HepG2 (cell line): ENCODE measurements around the gene CSNK1D. TPM values are rescaled to one million over a fixed set of nuclear protein-coding genes. Genes with fewer than 3 reads are reported as not detected.

Source experiments
- ATAC-seq: fragments of 200-7000 bp; cut with Tn5 transposase; 3 replicates; pipeline ENCODE4 v1.9.1; 2020; ENCODE audit warnings: mild to moderate bottlenecking, moderate library complexity
- BruUV-seq: library from RNA; stranded (reverse); fragments of 400-500 nt; replicated peaks from 2 replicates; lab custom pipeline; 2021; lab: Mats Ljungman, UMichigan
- CTCF ChIA-PET: fragments of 300-600 bp; formaldehyde crosslinking; extraction: SDS; loops from one replicate; lab custom pipeline; 2021; ENCODE audit warnings: low total read pairs, inconsistent platforms, low intra/inter-chr PET ratio; lab: Yijun Ruan, JAX
- POLR2A ChIA-PET: fragments of 350-600 bp; sonication (Branson Sonifier 250); formaldehyde crosslinking; loops from one replicate; lab custom pipeline; 2020; ENCODE audit warnings: antibody characterized with exemption, inconsistent platforms; lab: Yijun Ruan, JAX
- DNase-seq: peaks from one replicate; pipeline ENCODE4 v3.0.0-alpha.2; 2015; ENCODE audit warnings: low spot score
- FAIRE-seq: peaks from 3 replicates; lab custom pipeline; 2011; peaks lifted over from hg19 to GRCh38; lab: Jason Lieb, UNC
- H2AFZ ChIP-seq: one replicate; pipeline ENCODE4 v1.6.1; 2011; ENCODE audit warnings: low read length, inconsistent platforms
- H3K27ac ChIP-seq: fragments of 300-600 bp; 3 replicates; pipeline ENCODE4 v1.8.0; 2011; ENCODE audit warnings: mixed run types, mild to moderate bottlenecking, mixed read lengths, low read length, inconsistent platforms; ENCODE audit not compliant: insufficient read depth; ENCODE audit errors: extremely low read length
- H3K27me3 ChIP-seq, 2 experiments: fragments of 200-600 bp in 1 of 2; 2 replicates in 1 of 2; 3 replicates in 1 of 2; pipeline versions ENCODE4 v1.6.0 to v1.8.0; 2011; ENCODE audit warnings: low read length in 2 of 2, mild to moderate bottlenecking in 2 of 2, moderate library complexity in 2 of 2, inconsistent platforms in 1 of 2; ENCODE audit not compliant: insufficient read depth in 2 of 2, control insufficient read depth in 1 of 2
- H3K36me3 ChIP-seq, 2 experiments: fragments of 200-600 bp in 1 of 2; replicated peaks in 1 of 2; 2 replicates in 1 of 2; 3 replicates in 1 of 2; pipeline versions ENCODE4 v1.5.1 to v1.8.0; 2011; ENCODE audit warnings: low read length in 2 of 2, inconsistent platforms in 1 of 2; ENCODE audit not compliant: insufficient read depth in 2 of 2, control insufficient read depth in 1 of 2
- H3K4me1 ChIP-seq: 2 replicates; pipeline ENCODE4 v1.5.1; 2012; ENCODE audit warnings: low read length, inconsistent platforms; ENCODE audit not compliant: insufficient read depth
- H3K4me2 ChIP-seq: 2 replicates; pipeline ENCODE4 v1.6.0; 2011; ENCODE audit warnings: low read depth, low read length, inconsistent platforms
- H3K4me3 ChIP-seq, 3 experiments: fragments of 200-600 bp in 1 of 3; sonication (generic), shearing (Covaris generic) in 1 of 3; replicated peaks in 1 of 3; 2 replicates each; pipeline ENCODE4 v1.5.1; 2011 to 2016; ENCODE audit warnings: low read length in 3 of 3, inconsistent platforms in 2 of 3, low read depth in 2 of 3, mild to moderate bottlenecking in 2 of 3, control low read depth in 1 of 3, mixed read lengths in 1 of 3; ENCODE audit not compliant: insufficient read depth in 1 of 3
- H3K79me2 ChIP-seq: one replicate; pipeline ENCODE4 v1.6.1; 2011; ENCODE audit warnings: low read length, inconsistent platforms; ENCODE audit not compliant: insufficient read depth
- H3K9ac ChIP-seq: 2 replicates; pipeline ENCODE4 v1.6.0; 2011; ENCODE audit warnings: mild to moderate bottlenecking, low read depth, low read length, inconsistent platforms; ENCODE audit not compliant: insufficient read depth
- H3K9me3 ChIP-seq: 2 replicates; pipeline ENCODE4 v1.5.1; 2012; ENCODE audit warnings: mild to moderate bottlenecking, low read length
- H4K20me1 ChIP-seq: 2 replicates; pipeline ENCODE4 v1.6.0; 2011; ENCODE audit warnings: inconsistent platforms, mild to moderate bottlenecking, low read length, moderate library complexity; ENCODE audit not compliant: insufficient read depth
- AGO2 ChIP-seq: fragments of 200-400 bp; formaldehyde crosslinking; optimal IDR thresholded peaks from 2 replicates; pipeline ENCODE3; 2017; ENCODE audit warnings: mild to moderate bottlenecking, low read depth, low read length, moderate library complexity
- HOXA7 ChIP-seq: sonication (generic); formaldehyde crosslinking; IDR thresholded peaks from 2 replicates; pipeline ENCODE4 v1.8.1; 2022; ENCODE audit warnings: mild to moderate bottlenecking, missing genetic modification reagents, moderate library complexity
- PAWR ChIP-seq: sonication (generic); formaldehyde crosslinking; IDR thresholded peaks from 2 replicates; pipeline ENCODE4 v1.4.0; 2020; ENCODE audit warnings: missing genetic modification reagents, mild to moderate bottlenecking, borderline replicate concordance
- PCBP1 ChIP-seq: fragments of 200-400 bp; formaldehyde crosslinking; IDR thresholded peaks from 2 replicates; pipeline ENCODE4 v1.6.1; 2017; ENCODE audit warnings: mild to moderate bottlenecking, low read depth, low read length, borderline replicate concordance
- POLR2A ChIP-seq, 2 experiments: IDR thresholded peaks; 2 replicates each; pipeline ENCODE4 v1.6.1; 2011; ENCODE audit warnings: low read depth in 2 of 2, low read length in 2 of 2, mild to moderate bottlenecking in 1 of 2, moderate library complexity in 1 of 2; ENCODE audit not compliant: insufficient read depth in 1 of 2
- POLR2AphosphoS2 ChIP-seq: IDR thresholded peaks from 2 replicates; pipeline ENCODE4 v1.6.1; 2011; ENCODE audit warnings: low read depth, low read length, improper control_type of control experiment
- RBM22 ChIP-seq: fragments of 200-400 bp; formaldehyde crosslinking; optimal IDR thresholded peaks from 2 replicates; pipeline ENCODE3; 2017; ENCODE audit warnings: mild to moderate bottlenecking, low read length, moderate library complexity
- SP2 ChIP-seq: sonication (generic); formaldehyde crosslinking; IDR thresholded peaks from 2 replicates; pipeline ENCODE4 v1.5.1; 2020; ENCODE audit warnings: mild to moderate bottlenecking, missing genetic modification reagents
- TBP ChIP-seq: sonication (generic); formaldehyde crosslinking; IDR thresholded peaks from 2 replicates; pipeline ENCODE4 v1.5.0; 2020; ENCODE audit warnings: missing genetic modification reagents
- YEATS2 ChIP-seq: sonication (generic); formaldehyde crosslinking; IDR thresholded peaks from 2 replicates; pipeline ENCODE4 v1.4.0; 2020; ENCODE audit warnings: missing genetic modification reagents, borderline replicate concordance
- ZFP36L1 ChIP-seq: sonication (generic); formaldehyde crosslinking; IDR thresholded peaks from 2 replicates; pipeline ENCODE4 v1.8.0; 2022; ENCODE audit warnings: mild to moderate bottlenecking, missing genetic modification reagents, moderate library complexity
- ZNF335 ChIP-seq: sonication (generic); formaldehyde crosslinking; IDR thresholded peaks from 2 replicates; pipeline ENCODE4 v1.4.0; 2020; ENCODE audit warnings: missing genetic modification reagents
- ZNF747 ChIP-seq: sonication (generic); formaldehyde crosslinking; IDR thresholded peaks from 2 replicates; pipeline ENCODE4 v1.8.1; 2023; ENCODE audit warnings: missing genetic modification reagents, mild to moderate bottlenecking, borderline replicate concordance
- WGBS: methylation state at CpG from one replicate; pipeline ENCODE4 v1.1.6; 2017; ENCODE audit warnings: low lambda C conversion rate; 5-methylcytosine and 5-hydroxymethylcytosine counted together
- in situ Hi-C: cut with HindIII; loops from 2 replicates; pipeline ENCODE4 v1.10.0; 2017; ENCODE audit warnings: low pct_unique_long_range_greater_than_20kb; ENCODE audit not compliant: extremely low pct_ligation_motif_present
- intact Hi-C: fragments of 100-400 bp; cut with micrococcal nuclease; formaldehyde crosslinking; loops from one replicate; pipeline ENCODE4 v1.10.0; 2022; ENCODE audit not compliant: unreplicated experiment
- polyA plus RNA-seq, 8 experiments: library from polyadenylated mRNA; depleted of rRNA in 3 of 8; stranded (reverse) in 7 of 8; unstranded in 1 of 8; fragments of >200 nt; fragmentation: Illumina TruSeq in 4 of 8; extraction: Trizol in 4 of 8; gene quantifications; 2 replicates each; pipeline versions ENCODE4 v1.2.1 to v1.2.3, GENCODE V29; 2011 to 2016; ENCODE audit warnings: low read depth in 4 of 8, missing spikeins in 1 of 8, mixed read lengths in 1 of 8; ENCODE audit not compliant: insufficient read depth in 1 of 8
- total RNA-seq, 5 experiments: library from RNA; depleted of rRNA; stranded (reverse); fragments of >200 nt; fragmentation: Illumina TruSeq; extraction: Trizol; gene quantifications; 2 replicates each; pipeline ENCODE4 v1.2.3, GENCODE V29; 2016; ENCODE audit warnings: low read depth in 1 of 5
- TF ChIP-seq, protein P1 (sequence below): sonication (generic); formaldehyde crosslinking; IDR thresholded peaks from 2 replicates; pipeline ENCODE4 v1.5.0; 2020; ENCODE audit warnings: mild to moderate bottlenecking, missing genetic modification reagents, moderate library complexity
- TF ChIP-seq, protein P2 (sequence below): sonication (generic); formaldehyde crosslinking; IDR thresholded peaks from 2 replicates; pipeline ENCODE4 v1.4.0; 2020; ENCODE audit warnings: missing genetic modification reagents

Gene CSNK1D
- total and polyA plus RNA-seq, 2 of the 13 experiments (the other 11 are each of a cell fraction or from before 2014, with no cell fraction given) = 31.5 to 128 TPM

DNA sequence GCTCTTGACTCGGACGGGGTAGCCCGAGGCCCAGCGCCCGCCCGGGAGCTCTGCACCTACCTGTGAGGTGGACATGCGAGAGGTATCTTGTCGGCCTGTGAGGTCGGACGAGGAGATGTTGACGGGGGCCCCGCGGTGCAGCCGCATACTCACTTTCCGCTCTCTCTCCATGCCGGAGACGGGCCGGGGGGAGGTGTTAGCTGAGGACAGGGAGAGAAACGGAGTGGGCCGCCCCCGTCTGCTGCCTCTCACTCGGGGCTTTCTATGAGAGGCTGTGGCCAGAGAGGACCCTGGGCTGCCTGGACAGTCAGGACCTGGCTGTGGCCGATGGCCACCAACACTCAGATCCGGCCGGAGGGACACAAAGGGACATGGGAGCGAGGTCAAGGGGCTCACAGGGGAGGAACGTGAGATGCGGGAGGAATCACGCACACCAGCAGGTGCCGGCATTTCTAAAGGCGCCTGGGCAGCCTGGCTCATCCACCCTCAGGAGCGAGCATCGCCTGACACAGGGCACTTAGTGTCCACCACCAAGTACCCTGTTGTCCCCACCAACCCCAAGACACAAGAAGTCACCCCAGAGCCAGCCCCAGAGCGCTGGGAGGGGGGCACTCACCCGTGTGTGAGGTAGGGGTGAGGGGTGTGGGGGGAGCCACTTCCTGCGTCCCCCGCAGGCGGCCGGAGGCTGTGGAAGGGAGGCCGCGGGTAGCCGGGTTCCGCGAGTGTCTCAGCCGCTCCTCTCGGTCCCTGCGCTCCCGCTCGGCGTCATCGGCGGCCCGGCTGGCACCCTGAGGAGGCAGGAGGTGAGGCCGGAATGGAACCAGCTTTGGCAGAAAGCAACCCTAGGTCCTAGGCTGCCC is 24.5 kb downstream of the CSNK1D start:
- Histone ChIP-seq H3K27me3 (no peaks in the 10 kb centered on the region), H3K27ac (no peak overlapping the region), H3K9ac (no peak overlapping the region), H3K4me2 (no peak overlapping the region), H4K20me1 (peaks cover 35% of the 10 kb centered on the region), H2AFZ (no peak overlapping the region), H3K79me2 (peaks cover 6% of the 10 kb centered on the region), H3K36me3 (peaks cover 76 to 96% of the 10 kb centered on the region in 2 experiments), H3K4me3 (no peak overlapping the region), H3K9me3 (no peaks in the 10 kb centered on the region), H3K4me1 (peaks cover 3% of the 10 kb centered on the region)
- in situ Hi-C loops = no loop called here
- DNase-seq = no peak
- WGBS = 97% methylated on average over 45 of the region's 54 CpGs
- ChIA-PET POLR2A (no interaction called here), CTCF (no interaction called here)
- intact Hi-C loops = no loop called here
- TF ChIP-seq YEATS2 (CRISPR knock-in tag) = no peak
- TF ChIP-seq ZFP36L1 (CRISPR knock-in tag) = no peak
- TF ChIP-seq, protein P1, sequence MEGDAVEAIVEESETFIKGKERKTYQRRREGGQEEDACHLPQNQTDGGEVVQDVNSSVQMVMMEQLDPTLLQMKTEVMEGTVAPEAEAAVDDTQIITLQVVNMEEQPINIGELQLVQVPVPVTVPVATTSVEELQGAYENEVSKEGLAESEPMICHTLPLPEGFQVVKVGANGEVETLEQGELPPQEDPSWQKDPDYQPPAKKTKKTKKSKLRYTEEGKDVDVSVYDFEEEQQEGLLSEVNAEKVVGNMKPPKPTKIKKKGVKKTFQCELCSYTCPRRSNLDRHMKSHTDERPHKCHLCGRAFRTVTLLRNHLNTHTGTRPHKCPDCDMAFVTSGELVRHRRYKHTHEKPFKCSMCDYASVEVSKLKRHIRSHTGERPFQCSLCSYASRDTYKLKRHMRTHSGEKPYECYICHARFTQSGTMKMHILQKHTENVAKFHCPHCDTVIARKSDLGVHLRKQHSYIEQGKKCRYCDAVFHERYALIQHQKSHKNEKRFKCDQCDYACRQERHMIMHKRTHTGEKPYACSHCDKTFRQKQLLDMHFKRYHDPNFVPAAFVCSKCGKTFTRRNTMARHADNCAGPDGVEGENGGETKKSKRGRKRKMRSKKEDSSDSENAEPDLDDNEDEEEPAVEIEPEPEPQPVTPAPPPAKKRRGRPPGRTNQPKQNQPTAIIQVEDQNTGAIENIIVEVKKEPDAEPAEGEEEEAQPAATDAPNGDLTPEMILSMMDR = no peak
- TF ChIP-seq HOXA7 (CRISPR knock-in tag) = no peak
- no peak for TF ChIP-seq TBP (CRISPR knock-in tag)
- TF ChIP-seq, protein P2, sequence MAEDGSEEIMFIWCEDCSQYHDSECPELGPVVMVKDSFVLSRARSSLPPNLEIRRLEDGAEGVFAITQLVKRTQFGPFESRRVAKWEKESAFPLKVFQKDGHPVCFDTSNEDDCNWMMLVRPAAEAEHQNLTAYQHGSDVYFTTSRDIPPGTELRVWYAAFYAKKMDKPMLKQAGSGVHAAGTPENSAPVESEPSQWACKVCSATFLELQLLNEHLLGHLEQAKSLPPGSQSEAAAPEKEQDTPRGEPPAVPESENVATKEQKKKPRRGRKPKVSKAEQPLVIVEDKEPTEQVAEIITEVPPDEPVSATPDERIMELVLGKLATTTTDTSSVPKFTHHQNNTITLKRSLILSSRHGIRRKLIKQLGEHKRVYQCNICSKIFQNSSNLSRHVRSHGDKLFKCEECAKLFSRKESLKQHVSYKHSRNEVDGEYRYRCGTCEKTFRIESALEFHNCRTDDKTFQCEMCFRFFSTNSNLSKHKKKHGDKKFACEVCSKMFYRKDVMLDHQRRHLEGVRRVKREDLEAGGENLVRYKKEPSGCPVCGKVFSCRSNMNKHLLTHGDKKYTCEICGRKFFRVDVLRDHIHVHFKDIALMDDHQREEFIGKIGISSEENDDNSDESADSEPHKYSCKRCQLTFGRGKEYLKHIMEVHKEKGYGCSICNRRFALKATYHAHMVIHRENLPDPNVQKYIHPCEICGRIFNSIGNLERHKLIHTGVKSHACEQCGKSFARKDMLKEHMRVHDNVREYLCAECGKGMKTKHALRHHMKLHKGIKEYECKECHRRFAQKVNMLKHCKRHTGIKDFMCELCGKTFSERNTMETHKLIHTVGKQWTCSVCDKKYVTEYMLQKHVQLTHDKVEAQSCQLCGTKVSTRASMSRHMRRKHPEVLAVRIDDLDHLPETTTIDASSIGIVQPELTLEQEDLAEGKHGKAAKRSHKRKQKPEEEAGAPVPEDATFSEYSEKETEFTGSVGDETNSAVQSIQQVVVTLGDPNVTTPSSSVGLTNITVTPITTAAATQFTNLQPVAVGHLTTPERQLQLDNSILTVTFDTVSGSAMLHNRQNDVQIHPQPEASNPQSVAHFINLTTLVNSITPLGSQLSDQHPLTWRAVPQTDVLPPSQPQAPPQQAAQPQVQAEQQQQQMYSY = no peak
- peak; percentile 67 for TF ChIP-seq AGO2
- no peak for TF ChIP-seq ZNF335
- TF ChIP-seq RBM22 = peak; percentile 18
- no peak for TF ChIP-seq PAWR (CRISPR knock-in tag)
- TF ChIP-seq POLR2AphosphoS2 = peak; percentile 88
- 0 out of 4 replicates have a peak, but pooled peaks of 1 of the 2 experiments have one; percentile 23 for TF ChIP-seq POLR2A (IDR thresholded peaks at IDR 0.05; ENCODE audit: insufficient read depth in 1 of 2, low read depth in 2 of 2, low read length in 2 of 2)
- TF ChIP-seq ZNF747 = no peak
- TF ChIP-seq SP2 (CRISPR knock-in tag) = 0 out of 2 replicates have a peak, but pooled peaks have one; percentile 17
- TF ChIP-seq PCBP1 = 0 out of 2 replicates have a peak, but pooled peaks have one; percentile 20
- FAIRE-seq = no peak
- ATAC-seq = no peak
- BruUV-seq = no TSS peak
